Mucosa of gallbladder (tissue), 1 donor: ENCODE data around the gene PSEN2. TPM values are rescaled to one million over a fixed set of nuclear protein-coding genes. Genes with fewer than 3 reads are reported as not detected.
"Not testable (repeated sequence)": the region's sequence is repeated elsewhere in the genome, so short reads cannot be mapped to it uniquely, and the experiment has no call there.

Experiments
- DNase-seq: peaks from one replicate; pipeline ENCODE4 v3.0.0-alpha.2; 2020; ENCODE audit warnings: low spot score
- total RNA-seq: library from RNA; stranded (reverse); gene quantifications from one replicate; pipeline ENCODE4 v1.2.1, GENCODE V29; 2021
- donor health status: DM: no; HTN: no; CAD: no.

Gene PSEN2
- total RNA-seq: 35.2 TPM

DNA sequence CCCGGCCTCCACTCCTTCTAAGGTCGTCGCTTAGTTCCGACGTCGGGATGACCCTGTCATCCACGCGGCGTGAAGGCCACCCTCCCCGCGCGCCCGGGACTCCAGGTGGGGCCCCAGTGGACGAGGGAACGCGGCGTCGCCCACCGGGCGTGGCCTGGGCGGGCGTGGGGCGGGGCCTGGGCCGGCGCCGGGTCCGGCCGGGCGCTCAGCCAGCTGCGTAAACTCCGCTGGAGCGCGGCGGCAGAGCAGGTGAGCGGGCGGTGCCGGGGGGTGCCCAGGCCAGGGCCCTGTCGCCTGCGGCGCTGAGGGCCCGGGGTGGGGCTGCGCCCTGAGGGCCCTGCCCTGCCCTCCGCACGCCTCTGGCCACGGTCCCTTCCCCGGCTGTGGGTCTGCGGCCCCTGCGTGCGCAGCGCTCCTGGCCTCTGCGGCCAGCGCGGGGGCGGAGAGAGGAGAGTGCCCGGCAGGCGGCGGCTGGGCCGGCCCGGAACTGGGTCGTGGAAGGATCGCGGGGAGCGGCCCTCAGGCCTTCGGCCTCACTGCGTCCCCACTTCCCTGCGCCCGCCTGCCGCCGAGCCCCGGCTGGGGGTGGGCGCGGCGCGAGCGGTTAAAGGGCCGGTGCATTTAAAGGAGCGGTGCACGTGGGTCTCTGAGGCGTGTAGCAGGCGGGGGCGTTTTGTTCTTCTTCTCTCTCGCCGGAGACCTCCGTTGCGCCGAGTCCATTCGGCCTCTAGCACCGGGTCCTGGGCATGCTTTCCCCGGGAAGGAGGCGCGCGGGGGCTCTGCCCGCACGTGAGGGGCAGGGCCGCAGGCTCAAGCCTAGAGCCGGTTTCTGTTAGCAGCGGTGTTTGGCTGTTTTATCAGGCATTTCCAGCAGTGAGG is at the start of gene PSEN2:
TSS of gene PSEN2 (plus strand) at position 216 of the 879 bp plus-strand sequence. CDS start 11,292 bp downstream, outside the sequence.
- DNase-seq: peak; percentile 64

GRCh38 chr1:226820941-226821718 is 49.3 kb upstream of the PSEN2 start:
- peak; percentile 83 for DNase-seq

DNA sequence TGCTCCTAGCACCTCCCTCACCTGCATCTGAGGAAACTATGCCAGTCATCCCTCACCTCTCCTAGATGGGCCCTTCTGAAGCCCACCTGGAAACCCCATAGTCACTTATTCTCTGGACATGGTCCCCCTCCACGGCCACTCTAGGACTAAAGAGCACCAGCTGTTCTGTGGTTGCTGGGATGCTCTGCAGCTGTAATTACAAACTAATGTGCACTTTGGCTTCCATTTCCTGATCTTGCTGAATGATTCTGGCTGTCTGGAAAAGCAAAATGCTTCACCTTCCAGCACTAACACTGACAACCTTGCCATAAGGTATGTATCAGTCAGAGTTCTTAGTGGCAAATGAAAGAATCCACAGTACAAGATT is 48.7 kb upstream of the PSEN2 start:
- no peak for DNase-seq

DNA sequence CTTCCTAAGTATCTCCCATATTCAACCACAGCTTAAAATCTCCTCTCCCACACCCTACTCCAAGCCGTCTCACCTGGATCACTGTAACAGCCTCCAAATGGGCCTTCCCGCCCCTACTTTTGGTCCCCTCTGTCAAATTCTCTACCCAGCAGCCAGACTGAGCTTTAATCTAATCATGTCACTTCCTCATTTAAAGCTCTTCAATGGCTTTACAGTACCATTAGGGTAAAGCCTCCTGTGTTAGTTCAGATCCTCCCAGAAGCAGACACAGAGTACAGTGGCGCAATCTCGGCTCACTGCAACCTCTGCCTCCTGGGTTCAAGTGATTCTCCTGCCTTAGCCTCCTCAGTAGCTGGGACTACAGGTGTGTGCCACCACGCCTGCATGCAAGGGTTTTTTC is 46.8 kb upstream of the PSEN2 start:
- DNase-seq: no peak

DNA sequence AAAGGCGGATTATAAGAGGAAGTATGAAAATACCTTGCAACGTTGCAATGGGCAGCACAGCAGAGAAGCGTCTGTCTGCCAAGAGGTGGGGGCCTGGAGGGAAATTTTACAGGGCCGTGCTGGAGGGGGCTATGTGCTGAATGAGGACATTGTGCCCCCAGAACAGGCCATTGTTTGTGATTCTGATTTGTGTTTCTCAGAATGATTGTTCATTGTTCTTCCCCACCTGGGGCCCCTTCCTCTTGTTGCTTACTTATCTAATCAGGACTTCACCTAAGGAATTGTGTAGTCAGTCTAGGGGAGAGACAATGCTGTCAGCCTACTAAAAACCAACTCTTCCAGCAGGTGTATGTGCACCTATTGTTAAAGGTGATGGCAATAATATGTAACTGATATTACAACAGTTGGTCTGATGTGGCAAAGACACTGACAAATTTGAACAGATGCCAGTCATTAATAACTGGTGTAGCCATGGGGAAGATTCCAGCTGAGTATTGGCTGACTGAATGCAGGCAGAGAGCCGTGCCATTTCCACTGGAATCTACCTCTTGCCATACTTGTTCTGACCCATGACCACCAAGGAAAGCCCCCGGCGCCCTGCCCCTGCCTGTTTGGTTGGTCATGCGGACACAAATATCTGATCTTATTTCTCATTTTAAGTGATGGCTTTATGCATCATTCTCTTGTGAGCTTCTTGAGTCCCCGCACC is 45.2 kb upstream of the PSEN2 start:
- no peak for DNase-seq

DNA sequence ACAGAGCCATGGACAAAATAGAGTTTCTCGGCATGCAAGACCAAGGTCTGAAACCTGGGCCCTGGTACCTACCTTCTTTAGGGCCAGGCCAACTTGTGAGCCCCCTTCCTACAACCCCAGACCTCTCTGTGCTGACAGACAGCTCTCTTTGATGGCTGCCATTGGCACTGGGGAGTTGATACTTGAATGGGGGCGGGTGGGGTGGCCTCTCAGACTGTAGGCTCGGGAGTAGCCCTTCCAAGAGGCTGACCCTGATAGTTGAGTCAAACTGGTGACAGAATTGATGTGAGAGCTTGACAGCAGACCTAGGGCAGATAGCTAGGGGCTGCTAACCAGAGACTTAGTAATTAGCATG is 44.7 kb upstream of the PSEN2 start:
- DNase-seq: no peak

DNA sequence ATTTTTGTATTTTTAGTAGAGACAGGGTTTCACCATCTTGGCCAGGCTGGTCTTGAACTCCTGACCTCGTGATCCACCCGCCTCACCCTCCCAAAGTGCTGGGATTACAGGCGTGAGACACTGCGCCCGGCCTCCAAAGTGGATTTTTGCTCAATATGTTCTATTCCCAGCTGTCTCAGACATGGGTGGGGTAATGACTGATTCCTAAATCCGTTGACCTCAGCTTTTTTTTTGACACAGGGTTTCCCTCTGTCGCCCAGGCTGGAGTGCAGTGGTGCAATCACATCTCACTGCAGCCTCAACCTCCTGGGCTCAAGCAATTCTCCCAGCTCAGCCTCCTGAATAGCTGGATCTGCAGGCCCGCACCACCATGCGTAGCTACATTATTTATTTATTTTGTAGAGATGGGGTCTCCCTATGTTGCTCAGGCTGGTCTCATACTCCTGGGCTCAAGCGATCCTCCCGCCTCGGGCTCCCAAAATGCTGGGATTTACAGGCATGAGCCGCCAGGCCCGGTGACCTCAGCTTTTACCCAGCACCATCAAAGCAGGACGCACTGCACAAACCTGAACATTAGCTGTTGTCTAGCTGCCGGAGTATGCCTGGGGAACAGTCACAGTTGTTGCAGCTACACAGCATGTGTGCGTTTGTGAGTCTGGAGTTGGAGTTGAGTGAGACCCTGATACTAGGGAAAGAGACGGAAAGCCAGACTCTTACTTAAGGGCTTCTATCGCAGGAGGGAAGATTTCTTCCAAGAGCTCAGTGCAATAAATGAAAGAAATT is 43.7 kb upstream of the PSEN2 start:
- DNase-seq: no peak

DNA sequence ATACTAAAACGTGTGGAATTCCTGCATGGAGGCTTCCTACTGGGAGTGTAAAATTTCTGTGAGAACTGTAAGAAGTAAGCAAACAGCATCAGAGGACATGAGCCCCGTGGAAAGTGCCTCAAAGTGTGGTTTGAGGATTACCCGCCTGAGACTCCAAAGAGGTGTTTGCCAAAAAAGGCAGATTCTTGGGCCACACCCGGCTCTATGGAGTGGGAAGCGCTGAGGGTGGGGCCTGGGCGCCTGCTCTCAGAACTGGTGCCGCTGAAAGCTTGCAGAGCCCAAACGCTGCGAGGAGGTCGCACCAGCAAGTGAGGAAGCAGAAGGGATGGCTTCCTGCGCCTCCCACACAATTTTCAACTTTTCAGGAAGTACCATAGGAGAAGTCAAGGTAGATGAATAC is 43.0 kb upstream of the PSEN2 start:
- DNase-seq: no peak

DNA sequence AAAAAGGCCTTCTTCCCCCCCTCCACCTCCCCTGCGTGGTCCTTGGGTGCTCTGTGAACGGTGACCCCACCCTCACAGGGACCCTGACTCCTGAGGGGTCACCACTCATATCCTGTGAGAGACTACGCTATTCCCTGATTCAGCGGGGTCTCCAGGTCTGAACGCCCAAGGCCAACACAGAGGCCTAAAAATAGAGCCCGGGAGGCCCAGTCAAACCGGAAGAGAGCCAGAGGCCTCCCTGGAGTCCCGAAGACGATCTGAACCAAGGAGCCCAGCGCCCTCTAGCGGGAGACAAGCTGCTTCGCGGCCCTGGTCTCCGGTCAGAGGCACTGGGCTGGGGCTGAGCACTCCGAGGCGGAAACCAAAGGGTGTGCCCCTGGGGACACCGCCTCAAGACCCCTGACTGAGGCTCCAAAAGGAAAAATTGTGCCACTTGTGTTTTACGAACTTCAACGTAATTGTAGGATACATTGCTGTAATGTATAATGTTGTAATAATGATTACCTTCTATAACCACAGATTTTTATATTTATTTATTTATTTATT is 42.4 kb upstream of the PSEN2 start:
- DNase-seq: peak; percentile 94

DNA sequence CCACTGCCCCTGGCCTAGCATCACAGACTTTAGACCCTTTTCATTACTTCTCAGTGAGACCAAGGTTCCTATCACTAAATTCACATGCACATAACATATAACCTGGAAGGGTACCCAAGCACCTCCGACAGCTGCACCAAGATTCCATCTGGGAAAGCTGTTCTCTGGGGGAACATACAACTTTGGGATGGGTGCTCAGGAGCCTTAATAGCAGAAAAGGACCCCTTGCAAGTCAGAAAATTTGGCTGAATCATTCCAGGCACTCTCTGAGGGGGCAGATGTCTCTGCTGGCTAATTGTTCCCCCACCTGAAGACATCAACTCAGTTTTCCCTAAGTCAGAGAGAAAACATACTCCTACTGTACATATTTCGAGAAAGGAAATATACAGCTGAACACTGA is 41.3 kb upstream of the PSEN2 start:
- no peak for DNase-seq

DNA sequence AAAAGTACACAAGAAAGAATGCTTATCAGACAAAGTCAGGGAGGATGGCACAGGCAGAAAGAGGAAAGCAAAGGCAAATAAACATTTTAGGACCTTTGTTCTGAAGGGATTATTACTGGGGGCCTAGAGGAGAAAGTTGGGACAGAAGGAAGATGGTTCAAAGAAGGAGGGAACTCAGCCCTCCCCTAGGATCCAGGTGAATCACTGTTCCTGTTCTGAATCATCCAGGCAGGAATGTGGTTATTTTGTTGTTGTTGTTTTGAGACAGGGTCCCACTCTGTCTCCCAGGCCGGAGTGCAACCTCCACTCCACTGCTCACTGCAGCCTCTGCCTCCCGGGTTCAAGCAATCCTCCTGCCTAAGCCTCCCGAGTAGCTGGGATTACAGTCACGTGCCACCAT is 38.5 kb upstream of the PSEN2 start:
- DNase-seq: no peak

DNA sequence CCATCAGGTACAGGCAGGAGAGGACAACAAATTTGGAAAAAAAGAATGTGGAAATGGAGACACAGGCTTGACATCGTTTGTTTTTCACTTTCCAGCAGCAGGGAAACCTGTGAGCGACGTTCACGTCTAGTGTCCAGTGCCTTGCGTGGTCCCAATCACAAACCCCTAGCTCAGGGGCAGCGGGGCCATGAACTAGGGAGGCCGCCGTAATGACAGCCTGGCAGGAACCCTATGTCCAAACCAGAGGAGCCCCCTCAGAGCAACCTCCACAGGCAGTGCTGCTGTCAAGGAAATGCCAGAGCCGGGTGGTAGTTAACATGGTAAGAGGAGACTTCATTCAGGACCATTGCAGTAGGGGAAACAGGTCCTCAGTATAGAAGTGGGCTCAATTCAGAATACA is 37.8 kb upstream of the PSEN2 start:
- no peak for DNase-seq

DNA sequence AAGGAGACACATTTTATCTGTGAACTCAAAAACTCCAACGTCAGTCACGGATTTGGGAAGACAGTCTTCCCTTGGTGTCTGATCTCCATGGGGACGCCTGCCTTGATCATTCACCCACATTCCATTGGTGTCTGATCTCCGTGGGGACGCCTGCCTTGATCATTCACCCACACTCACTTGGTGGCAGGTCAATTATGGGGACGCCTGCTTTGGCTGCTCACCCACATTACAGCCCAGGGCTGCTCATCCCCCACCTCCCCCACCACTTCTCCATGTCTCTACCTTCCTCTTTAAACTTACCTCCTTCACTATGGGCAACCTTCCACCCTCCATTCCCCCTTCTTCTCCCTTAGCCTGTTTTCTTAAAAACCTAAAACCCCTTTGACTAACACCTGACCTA is 36.2 kb upstream of the PSEN2 start:
- not testable (repeated sequence) for DNase-seq

DNA sequence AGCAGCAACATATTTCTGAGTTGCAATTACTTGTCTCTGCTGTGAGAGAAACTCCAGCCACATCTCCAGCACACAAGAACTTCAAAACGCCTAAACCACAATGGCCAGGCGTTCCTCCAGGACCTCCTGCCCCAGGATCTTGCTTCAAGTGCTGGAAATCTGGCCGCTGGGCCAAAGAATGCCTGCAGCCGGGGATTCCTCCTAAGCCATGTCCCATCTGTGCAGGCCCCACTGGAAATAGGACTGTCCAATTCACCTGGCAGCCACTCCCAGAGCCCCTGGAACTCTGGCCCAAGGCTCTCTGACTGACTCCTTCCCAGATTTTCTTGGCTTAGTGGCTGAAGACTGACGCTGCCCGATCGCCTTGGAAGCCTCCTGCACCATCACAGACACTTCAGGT is 35.0 kb upstream of the PSEN2 start:
- DNase-seq: not testable (repeated sequence)

DNA sequence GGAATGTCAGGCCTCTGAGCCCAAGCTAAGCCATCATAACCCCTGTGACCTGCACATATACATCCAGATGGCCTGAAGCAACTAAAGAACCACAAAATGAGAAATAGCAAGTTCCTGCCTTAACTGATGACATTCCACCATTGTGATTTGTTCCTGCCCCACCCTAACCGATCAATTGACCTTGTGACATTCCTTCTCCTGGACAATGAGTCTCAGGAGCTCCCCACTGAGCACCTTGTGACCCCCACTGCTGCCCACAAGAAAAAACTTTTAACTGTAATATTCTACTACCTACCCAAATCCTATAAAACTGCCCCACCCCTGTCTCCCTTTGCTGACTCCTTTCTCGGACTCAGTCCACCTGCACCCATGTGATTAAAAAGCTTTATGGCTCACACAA is 32.5 kb upstream of the PSEN2 start:
- not testable (repeated sequence) for DNase-seq

DNA sequence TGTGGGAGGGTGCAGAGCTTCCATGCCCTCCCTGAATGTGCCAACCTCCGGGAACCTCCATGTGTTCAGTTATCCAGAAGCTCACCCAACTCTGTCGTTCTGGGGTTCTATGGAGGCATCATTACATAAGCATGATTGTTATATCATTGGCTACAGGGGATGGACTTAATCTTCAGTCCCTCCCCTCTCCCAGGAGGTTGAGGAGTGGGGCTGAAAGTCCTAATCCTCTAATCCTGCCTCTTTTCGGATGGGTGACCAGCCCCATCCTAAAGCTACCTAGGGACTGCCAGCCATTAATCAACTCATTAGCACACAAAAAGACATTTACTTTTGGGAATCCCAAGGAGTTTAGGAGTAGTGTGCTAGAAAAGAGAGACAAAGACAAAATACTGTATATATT is 32.0 kb upstream of the PSEN2 start:
- DNase-seq: no peak

GRCh38 chr1:226845624-226846023 is 24.8 kb upstream of the PSEN2 start:
- DNase-seq: no peak

DNA sequence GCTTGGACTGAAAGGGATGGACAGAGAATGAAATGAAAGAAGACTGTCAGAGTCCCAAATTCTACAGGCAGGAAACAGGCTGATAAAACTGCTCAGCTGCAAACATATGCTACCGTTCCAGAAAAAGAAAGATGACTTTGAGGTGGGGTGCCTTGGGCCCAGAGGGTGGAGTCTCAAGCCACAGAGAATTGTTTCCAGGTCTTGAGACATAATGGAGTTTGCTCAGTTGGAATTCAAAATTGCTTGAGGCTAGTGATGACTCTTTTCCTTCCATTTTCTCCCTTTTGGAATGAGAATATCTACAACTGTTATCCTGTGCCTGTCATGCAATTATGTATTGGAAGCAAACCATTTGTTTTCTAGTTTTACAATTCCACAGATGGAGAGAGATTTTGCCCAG is 23.6 kb upstream of the PSEN2 start:
- DNase-seq: no peak

GRCh38 chr1:226854548-226854947 is 15.9 kb upstream of the PSEN2 start:
- DNase-seq: not testable (repeated sequence)

DNA sequence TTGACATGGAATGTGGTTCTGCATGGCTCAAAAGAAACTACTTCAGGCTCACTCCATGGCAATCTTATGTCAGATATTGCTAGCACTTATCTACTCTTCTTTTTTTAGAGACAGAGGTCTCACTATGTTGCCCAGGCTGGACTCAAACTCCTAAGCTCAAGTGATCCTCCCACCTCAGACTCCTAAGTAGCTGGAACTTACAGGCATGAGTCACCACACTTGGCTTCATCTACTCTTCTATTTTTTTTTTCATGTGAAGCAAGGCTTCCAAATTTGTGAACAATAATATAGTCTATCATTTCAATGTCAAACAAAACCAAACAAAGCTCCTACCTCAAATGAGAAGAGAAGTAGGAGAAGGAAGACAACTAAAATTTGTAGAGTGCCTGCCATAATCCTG is 7.5 kb upstream of the PSEN2 start:
- DNase-seq: no peak

DNA sequence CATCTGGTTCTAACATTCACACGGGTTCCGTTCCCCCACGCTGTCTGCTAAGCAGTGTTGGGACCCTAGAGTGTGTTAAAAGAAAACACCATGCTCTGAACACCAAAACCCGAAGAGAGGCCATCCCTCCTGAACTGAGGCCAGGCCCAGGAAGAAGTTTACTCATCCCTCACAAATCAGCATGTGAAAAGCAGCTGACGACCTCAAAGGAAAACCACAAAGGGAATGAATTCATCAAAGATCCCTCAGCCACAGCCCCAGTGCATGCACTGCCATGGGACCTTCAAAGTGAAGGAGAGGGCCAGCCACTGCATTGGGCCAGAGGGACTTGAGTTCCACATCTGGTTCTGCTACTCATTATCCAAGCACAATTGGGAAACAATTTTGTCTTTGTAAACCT is 7.0 kb upstream of the PSEN2 start:
- no peak for DNase-seq
